Endodermal cell (in vitro differentiated cells): Measurements from ENCODE around the gene HOXB3. TPM values are rescaled to one million over a fixed set of nuclear protein-coding genes. Genes with fewer than 3 reads are reported as not detected.

Experiments
- DNase-seq: peaks from one replicate; pipeline ENCODE4 v3.0.0-alpha.2; 2017
- H3K27ac ChIP-seq: 2 replicates; pipeline ENCODE4 v1.5.1; 2013; ENCODE audit warnings: mild to moderate bottlenecking, low read depth, low read length, moderate library complexity
- H3K27me3 ChIP-seq: 2 replicates; pipeline ENCODE4 v1.6.1; 2013; ENCODE audit warnings: mild to moderate bottlenecking, low read length, moderate library complexity; ENCODE audit not compliant: insufficient read depth, control insufficient read depth, poor library complexity, severe bottlenecking
- H3K36me3 ChIP-seq: 2 replicates; pipeline ENCODE4 v1.7.0; 2013; ENCODE audit warnings: mild to moderate bottlenecking, low read length, moderate library complexity; ENCODE audit not compliant: control insufficient read depth, insufficient read depth
- H3K4me1 ChIP-seq: one replicate; pipeline ENCODE4 v1.7.0; 2013; ENCODE audit warnings: low read length; ENCODE audit not compliant: control insufficient read depth, insufficient read depth
- H3K4me3 ChIP-seq: 2 replicates; pipeline ENCODE4 v1.5.1; 2013; ENCODE audit warnings: mild to moderate bottlenecking, low read length, moderate library complexity
- H3K9ac ChIP-seq: 2 replicates; pipeline ENCODE4 v1.6.1; 2013; ENCODE audit warnings: mild to moderate bottlenecking, low read length, moderate library complexity; ENCODE audit not compliant: poor library complexity, severe bottlenecking; ENCODE audit errors: extremely low read depth
- H3K9me3 ChIP-seq: 2 replicates; pipeline ENCODE4 v1.6.1; 2013; ENCODE audit warnings: mild to moderate bottlenecking, low read length, moderate library complexity; ENCODE audit not compliant: control insufficient read depth
- H3K27ac Mint-ChIP-seq: 2 replicates; pipeline ENCODE4 v1.8.0; 2020; ENCODE audit warnings: mixed read lengths
- H3K27me3 Mint-ChIP-seq: 2 replicates; pipeline ENCODE4 v1.8.0; 2021; ENCODE audit warnings: mild to moderate bottlenecking, mixed read lengths; ENCODE audit not compliant: insufficient read depth
- H3K36me3 Mint-ChIP-seq: 2 replicates; pipeline ENCODE4 v1.8.0; 2020; ENCODE audit warnings: low read depth, mixed read lengths
- H3K4me1 Mint-ChIP-seq: 2 replicates; pipeline ENCODE4 v1.8.0; 2020; ENCODE audit warnings: mixed read lengths
- H3K4me3 Mint-ChIP-seq: 2 replicates; pipeline ENCODE4 v1.8.0; 2020; ENCODE audit warnings: mild to moderate bottlenecking, moderate library complexity, mixed read lengths
- H3K9me3 Mint-ChIP-seq: 2 replicates; pipeline ENCODE4 v1.8.0; 2020; ENCODE audit warnings: mild to moderate bottlenecking, mixed read lengths
- CTCF ChIP-seq: fragments of 200-600 bp; sonication (generic); conservative IDR thresholded peaks from 2 replicates; pipeline ENCODE4 v1.5.0; 2021; ENCODE audit warnings: antibody characterized with exemption, mild to moderate bottlenecking
- WGBS, 2 experiments: methylation state at CpG; one replicate each; pipeline versions ENCODE4 v1.1.5 to v1.1.7; 2013; ENCODE audit warnings: missing lambda C conversion rate in 2 of 2, mixed read lengths in 1 of 2; ENCODE audit not compliant: insufficient coverage in 1 of 2, insufficient read length in 1 of 2; 5-methylcytosine and 5-hydroxymethylcytosine counted together
- total RNA-seq, 2 donors: library from RNA; stranded (reverse); fragmentation: NEBNext Ultra II Directional in 1 of 2; extraction: Animal tissue kit (Norgen Biotek cat#: 25700) in 1 of 2; gene quantifications; 2 replicates in 1 of 2; 3 replicates in 1 of 2; pipeline ENCODE4 v1.2.1, GENCODE V29; 2021

The HOXB3 gene
- total RNA-seq, 2 donors from 2014 or later, result not detected

DNA sequence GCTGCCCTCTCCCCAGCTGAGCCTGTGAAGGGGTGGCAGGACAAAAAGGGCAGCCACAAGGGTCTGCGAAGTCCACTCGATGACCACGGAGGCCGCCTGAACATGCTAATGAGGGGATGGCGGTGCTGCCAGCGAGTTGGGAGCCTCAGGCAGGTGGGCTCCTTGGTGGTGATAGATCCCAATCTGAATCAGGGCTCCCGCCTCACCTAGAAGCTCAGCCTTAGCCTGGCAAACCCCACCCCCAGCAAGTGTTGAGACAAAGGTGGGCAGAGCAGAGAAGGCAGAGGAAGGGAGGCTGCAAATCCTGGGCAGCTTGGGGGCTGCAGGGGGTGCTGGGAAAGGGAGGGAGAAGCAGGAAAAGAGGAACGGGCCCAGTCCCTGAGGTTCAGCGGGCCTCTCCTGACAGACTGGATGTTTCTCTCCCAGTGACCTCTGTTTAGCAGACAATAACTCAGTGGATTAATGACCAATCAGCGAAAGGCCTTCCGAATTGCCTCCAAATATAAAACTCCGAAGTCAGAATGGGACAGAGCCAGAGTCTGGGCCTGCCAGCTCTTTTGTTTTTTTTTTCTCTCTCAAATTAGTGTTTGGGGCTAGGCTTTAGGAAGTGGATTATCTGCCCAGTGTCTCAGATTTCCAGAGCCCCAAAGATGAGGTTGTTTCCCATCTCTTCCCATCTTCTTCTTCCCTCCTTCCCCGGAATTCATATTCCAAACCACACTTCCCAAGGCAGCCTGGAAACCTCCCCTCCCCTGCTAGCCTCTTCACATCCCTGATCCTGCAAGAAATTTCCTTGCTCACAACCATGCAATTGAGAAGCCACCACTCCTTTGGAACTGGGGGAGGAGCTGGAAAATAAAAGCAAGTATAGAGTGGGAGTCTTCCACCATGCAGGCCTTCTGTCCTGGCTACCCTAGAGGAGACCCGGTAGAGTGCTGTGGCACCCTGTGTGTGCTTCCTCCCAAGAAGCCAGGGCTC lies 29.9 kb downstream of the HOXB3 start:
- Mint-ChIP-seq H3K4me3 (no peak overlapping the region), H3K27me3 (peaks cover 88% of the 10 kb centered on the region), H3K36me3 (no peaks in the 10 kb centered on the region), H3K4me1 (peaks cover 2% of the 10 kb centered on the region), H3K9me3 (no peaks in the 10 kb centered on the region), H3K27ac (no peak overlapping the region)
- Histone ChIP-seq H3K27ac (no peak overlapping the region), H3K36me3 (no peaks in the 10 kb centered on the region), H3K4me1 (no peaks in the 10 kb centered on the region), H3K9ac (no peak overlapping the region), H3K9me3 (no peaks in the 10 kb centered on the region), H3K27me3 (peaks cover 99% of the 10 kb centered on the region), H3K4me3 (no peak overlapping the region)
- no peak for TF ChIP-seq CTCF
- 21 to 24% methylated on average over 10 to 14 of the region's 14 CpGs for WGBS, 2 experiments
- peak; percentile 70 for DNase-seq

DNA sequence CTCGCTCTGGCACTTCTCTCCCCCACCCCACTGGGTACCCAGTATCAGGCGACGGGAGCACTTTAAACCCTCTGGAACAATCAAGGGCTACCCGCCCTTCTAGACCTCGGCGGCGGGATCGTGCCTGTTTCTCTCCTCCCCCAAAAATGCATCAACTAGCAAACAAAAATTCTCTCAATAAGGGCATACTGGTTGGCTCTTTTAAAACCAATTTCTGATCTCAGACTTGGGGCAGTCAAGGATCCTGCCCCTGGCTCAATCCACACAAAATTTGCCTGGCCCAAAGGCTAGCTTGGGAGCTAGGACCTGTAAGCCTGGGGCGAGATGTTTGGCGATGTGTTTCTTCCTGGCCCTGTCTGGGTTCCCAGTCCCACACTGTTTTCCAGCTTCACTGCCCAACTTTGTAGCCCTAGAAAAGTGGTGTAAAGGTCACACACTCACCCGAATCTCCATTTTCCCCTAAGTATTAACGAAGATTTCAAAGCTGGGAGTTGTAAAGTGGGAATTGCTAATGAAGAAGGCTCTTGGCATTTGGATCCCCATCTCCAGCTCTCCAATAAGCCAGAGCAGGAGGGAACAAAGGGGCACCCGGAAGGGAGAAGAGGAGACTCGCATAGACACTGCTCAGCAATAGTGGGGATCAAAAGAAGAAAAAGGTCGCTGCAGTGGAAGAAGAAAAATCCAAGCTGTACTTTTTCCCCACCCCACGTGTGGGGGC lies 30.8 kb downstream of the HOXB3 start:
- Mint-ChIP-seq H3K27me3 (peaks cover 96% of the 10 kb centered on the region), H3K36me3 (no peaks in the 10 kb centered on the region), H3K9me3 (no peaks in the 10 kb centered on the region), H3K4me1 (peaks cover 10% of the 10 kb centered on the region), H3K4me3 (no peak overlapping the region), H3K27ac (no peak overlapping the region)
- no peak overlapping the region for H3K27ac ChIP-seq
- peaks cover 99% of the 10 kb centered on the region for H3K27me3 ChIP-seq
- H3K4me1 ChIP-seq, result peaks cover 2% of the 10 kb centered on the region
- no peak for TF ChIP-seq CTCF
- 0 to 4% methylated on average over 4 to 14 of the region's 16 CpGs for WGBS, 2 experiments
- DNase-seq, result no peak
- no peaks in the 10 kb centered on the region for H3K36me3 ChIP-seq
- no peak overlapping the region for H3K9ac ChIP-seq
- H3K4me3 ChIP-seq, result no peak overlapping the region
- H3K9me3 ChIP-seq, result no peaks in the 10 kb centered on the region

- Histone ChIP-seq H3K4me1 (peaks cover 3% of the 10 kb centered on the region), H3K27ac (no peak overlapping the region), H3K4me3 (no peak overlapping the region), H3K36me3 (no peaks in the 10 kb centered on the region), H3K9ac (no peak overlapping the region), H3K9me3 (no peaks in the 10 kb centered on the region), H3K27me3 (peaks cover 100% of the 10 kb centered on the region)
- no peak overlapping the region for H3K27ac Mint-ChIP-seq
- no peak for DNase-seq
- no peak overlapping the region for H3K4me3 Mint-ChIP-seq
- no peaks in the 10 kb centered on the region for H3K36me3 Mint-ChIP-seq
- no peak for TF ChIP-seq CTCF
- WGBS, 2 experiments, result 13 to 43% methylated on average over 1 to 2 of the region's 2 CpGs
- no peaks in the 10 kb centered on the region for H3K9me3 Mint-ChIP-seq
- peaks cover 10% of the 10 kb centered on the region for H3K4me1 Mint-ChIP-seq
- H3K27me3 Mint-ChIP-seq, result peaks cover 99% of the 10 kb centered on the region
Observed at GRCh38 chr17:48558831-48559121, 31.3 kb downstream of the HOXB3 start.
